ENCODE measurements around the gene TSEN54.

The TSEN54 gene

GRCh38 chr17:75503976-75504346 lies 12.4 kb upstream of the TSEN54 start:
- TF ChIP-seq TEAD4 (IDR thresholded peaks at IDR 0.05) (no peak), NFIC (IDR thresholded peaks at IDR 0.05) (no peak), TCF12 (IDR thresholded peaks at IDR 0.05; ENCODE audit: low read depth) (no peak), CEBPB (IDR thresholded peaks at IDR 0.05) (no peak), YY1 (IDR thresholded peaks at IDR 0.05; ENCODE audit: low read depth) (no peak), CREB1 (IDR thresholded peaks at IDR 0.05; ENCODE audit: low read depth) (no peak), RAD21 (IDR thresholded peaks at IDR 0.05; ENCODE audit: low read depth) (no peak), EP300 (IDR thresholded peaks at IDR 0.05; ENCODE audit: borderline replicate concordance) (no peak)
- TF ChIP-seq, protein P1, sequence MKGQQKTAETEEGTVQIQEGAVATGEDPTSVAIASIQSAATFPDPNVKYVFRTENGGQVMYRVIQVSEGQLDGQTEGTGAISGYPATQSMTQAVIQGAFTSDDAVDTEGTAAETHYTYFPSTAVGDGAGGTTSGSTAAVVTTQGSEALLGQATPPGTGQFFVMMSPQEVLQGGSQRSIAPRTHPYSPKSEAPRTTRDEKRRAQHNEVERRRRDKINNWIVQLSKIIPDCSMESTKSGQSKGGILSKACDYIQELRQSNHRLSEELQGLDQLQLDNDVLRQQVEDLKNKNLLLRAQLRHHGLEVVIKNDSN (IDR thresholded peaks at IDR 0.05) = no peak

DNA sequence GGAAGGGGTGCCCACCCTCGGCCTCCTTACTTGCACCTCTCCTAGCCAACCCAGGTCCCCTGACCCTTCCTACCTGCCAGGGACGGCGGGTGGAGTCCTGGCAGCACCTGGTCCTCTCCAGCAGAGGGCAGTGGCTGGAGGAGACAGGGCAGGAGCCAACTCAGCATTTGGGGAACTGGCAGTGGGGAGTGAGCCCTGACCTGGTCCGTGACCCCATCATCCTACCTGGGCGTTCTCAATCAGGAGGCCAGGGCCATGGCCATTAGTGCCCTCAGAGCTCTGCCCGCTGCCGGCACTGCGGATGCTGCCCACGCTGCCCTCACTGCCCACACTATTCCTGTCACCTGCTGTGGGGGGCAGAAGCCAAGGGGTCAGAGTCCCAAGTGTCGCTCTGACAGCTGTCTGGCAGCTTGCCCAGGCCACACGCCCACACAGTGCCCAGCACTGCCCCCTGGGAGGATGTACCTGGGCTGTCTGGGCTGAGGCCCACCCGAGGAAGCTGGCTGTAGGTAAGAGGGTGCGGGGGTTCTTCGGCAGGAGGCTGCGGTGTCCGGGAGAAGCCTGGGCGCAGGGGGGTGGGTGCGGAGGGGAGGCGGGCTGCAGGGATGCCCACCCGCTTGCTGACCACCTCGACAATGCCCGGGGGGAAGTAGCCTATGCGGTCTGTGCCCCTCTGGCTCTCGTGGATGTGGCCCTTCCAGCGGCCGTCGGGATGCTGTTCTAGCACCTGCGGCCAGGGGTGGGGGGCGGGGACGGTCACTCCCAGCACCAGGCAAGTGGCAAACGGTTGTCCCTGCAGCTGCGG lies 11.8 kb upstream of the TSEN54 start:
- TF ChIP-seq EP300 (IDR thresholded peaks at IDR 0.05; ENCODE audit: borderline replicate concordance) = no peak
- TF ChIP-seq REST (IDR thresholded peaks at IDR 0.05; ENCODE audit: low read depth) = no peak
- TF ChIP-seq YY1 (IDR thresholded peaks at IDR 0.05; ENCODE audit: low read depth) = no peak
- TF ChIP-seq MAX (IDR thresholded peaks at IDR 0.05) = no peak
- peak; percentile 46; the same call in 1 of the 2 replicates for TF ChIP-seq NFIC (IDR thresholded peaks at IDR 0.05)
- TF ChIP-seq TCF12 (IDR thresholded peaks at IDR 0.05; ENCODE audit: low read depth) = no peak
- no peak for TF ChIP-seq TEAD4 (IDR thresholded peaks at IDR 0.05)
- no peak for TF ChIP-seq CREB1 (IDR thresholded peaks at IDR 0.05; ENCODE audit: low read depth)
- TF ChIP-seq CEBPB (IDR thresholded peaks at IDR 0.05) = no peak
- TF ChIP-seq, protein P1 (IDR thresholded peaks at IDR 0.05) = no peak
- TF ChIP-seq FOXM1 (IDR thresholded peaks at IDR 0.05; ENCODE audit: borderline replicate concordance, low read depth) = no peak
- TF ChIP-seq EGR1 (IDR thresholded peaks at IDR 0.05) = peak; percentile 75; the same call in 1 of the 2 replicates
- 0 out of 2 replicates have a peak, but pooled peaks have one; percentile 53 for TF ChIP-seq ZBTB7A (IDR thresholded peaks at IDR 0.05; ENCODE audit: low read depth)
- TF ChIP-seq TAF1 (IDR thresholded peaks at IDR 0.05; ENCODE audit: low read depth) = no peak
- TF ChIP-seq RAD21 (IDR thresholded peaks at IDR 0.05; ENCODE audit: low read depth) = peak; percentile 59

DNA sequence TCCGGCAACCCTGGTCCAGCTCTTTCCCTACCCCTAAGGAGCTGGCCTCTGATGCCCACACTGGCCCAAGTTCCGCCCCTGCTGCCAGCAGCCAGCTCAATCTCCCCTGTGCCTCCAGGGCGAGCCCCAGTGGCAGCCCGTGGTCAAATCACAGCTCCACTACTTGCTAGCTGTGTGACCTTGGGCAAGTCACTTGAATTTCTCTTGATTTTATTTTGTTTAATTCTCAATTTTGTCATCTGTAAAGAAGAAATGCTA lies 11.2 kb upstream of the TSEN54 start:
- no peak for TF ChIP-seq FOXM1 (IDR thresholded peaks at IDR 0.05; ENCODE audit: borderline replicate concordance, low read depth)
- TF ChIP-seq ZBTB7A (IDR thresholded peaks at IDR 0.05; ENCODE audit: low read depth) = 0 out of 2 replicates have a peak, but pooled peaks have one; percentile 21
- no peak for TF ChIP-seq CEBPB (IDR thresholded peaks at IDR 0.05)

- TF ChIP-seq, protein P1 (IDR thresholded peaks at IDR 0.05) = no peak
- TF ChIP-seq ZBTB7A (IDR thresholded peaks at IDR 0.05; ENCODE audit: low read depth) = 0 out of 2 replicates have a peak, but pooled peaks have one; percentile 13
Observed at GRCh38 chr17:75505640-75506039, 10.7 kb upstream of the TSEN54 start.

GRCh38 chr17:75506134-75506533 lies 10.2 kb upstream of the TSEN54 start:
- no peak for TF ChIP-seq TAF1 (IDR thresholded peaks at IDR 0.05; ENCODE audit: low read depth)
- TF ChIP-seq TCF12 (IDR thresholded peaks at IDR 0.05; ENCODE audit: low read depth) = no peak
- no peak for TF ChIP-seq NFIC (IDR thresholded peaks at IDR 0.05)
- TF ChIP-seq, protein P1 (IDR thresholded peaks at IDR 0.05) = no peak
- no peak for TF ChIP-seq TEAD4 (IDR thresholded peaks at IDR 0.05)
- TF ChIP-seq REST (IDR thresholded peaks at IDR 0.05; ENCODE audit: low read depth) = no peak
- TF ChIP-seq EP300 (IDR thresholded peaks at IDR 0.05; ENCODE audit: borderline replicate concordance) = no peak
- no peak for TF ChIP-seq RAD21 (IDR thresholded peaks at IDR 0.05; ENCODE audit: low read depth)
- TF ChIP-seq ZBTB7A (IDR thresholded peaks at IDR 0.05; ENCODE audit: low read depth) = no peak
- no peak for TF ChIP-seq MAX (IDR thresholded peaks at IDR 0.05)
- no peak for TF ChIP-seq YY1 (IDR thresholded peaks at IDR 0.05; ENCODE audit: low read depth)
- no peak for TF ChIP-seq CEBPB (IDR thresholded peaks at IDR 0.05)
- TF ChIP-seq EGR1 (IDR thresholded peaks at IDR 0.05) = no peak
- no peak for TF ChIP-seq FOXM1 (IDR thresholded peaks at IDR 0.05; ENCODE audit: borderline replicate concordance, low read depth)
- TF ChIP-seq CREB1 (IDR thresholded peaks at IDR 0.05; ENCODE audit: low read depth) = no peak

All from Ishikawa (cell line).